HEK293 (cell line): Measurements from ENCODE around the gene SLC35A2.

Experiments
- CTCF ChIA-PET: fragments of 350-600 bp; formaldehyde crosslinking; extraction: SDS; loops from one replicate; lab custom pipeline; 2021; ENCODE audit warnings: antibody characterized with exemption; lab: Yijun Ruan, JAX
- POLR2A ChIA-PET: fragments of 300-600 bp; formaldehyde crosslinking; extraction: SDS; loops from one replicate; lab custom pipeline; 2020; ENCODE audit warnings: antibody characterized with exemption, inconsistent platforms; lab: Yijun Ruan, JAX
- H3K27ac ChIP-seq: fragments of 200-500 bp; sonication (Bioruptor generic); 2 replicates; pipeline ENCODE4 v1.5.1; 2014; ENCODE audit warnings: low read depth, low read length, control low read depth, inconsistent platforms; ENCODE audit errors: extremely low read depth
- H3K36me3 ChIP-seq, 2 experiments: fragments of 200-500 bp in 1 of 2; sonication (Bioruptor generic) in 1 of 2; 1 replicate in 1 of 2; 2 replicates in 1 of 2; pipeline ENCODE4 v1.5.1; 2014 to 2017; ENCODE audit warnings: inconsistent platforms in 2 of 2, low read length in 2 of 2; ENCODE audit not compliant: control insufficient read depth in 2 of 2, insufficient read depth in 1 of 2
- H3K4me1 ChIP-seq: fragments of 200-500 bp; sonication (Bioruptor generic); 2 replicates; pipeline ENCODE4 v1.5.1; 2014; ENCODE audit warnings: mild to moderate bottlenecking, low read length, inconsistent platforms; ENCODE audit not compliant: control insufficient read depth, insufficient read depth
- H3K4me3 ChIP-seq: 2 replicates; pipeline ENCODE4 v1.5.1; 2011; ENCODE audit warnings: low read depth, mild to moderate bottlenecking, control low read depth, low read length, moderate library complexity
- H3K9me3 ChIP-seq: fragments of 200-500 bp; sonication (Bioruptor generic); 2 replicates; pipeline ENCODE4 v1.5.1; 2014; ENCODE audit warnings: low read depth, low read length, inconsistent platforms; ENCODE audit not compliant: control insufficient read depth, insufficient read depth
- BCL11B ChIP-seq: fragments of 450-650 bp; formaldehyde crosslinking; IDR thresholded peaks from 2 replicates; pipeline ENCODE4 v1.5.1; 2016; ENCODE audit warnings: low read depth, missing biosample characterization, missing genetic modification characterization
- GLIS1 ChIP-seq: fragments of 450-650 bp; formaldehyde crosslinking; IDR thresholded peaks from 2 replicates; pipeline ENCODE4 v1.5.1; 2016; ENCODE audit warnings: missing biosample characterization, missing genetic modification characterization
- HOXC10 ChIP-seq: sonication (generic); formaldehyde crosslinking; IDR thresholded peaks from 2 replicates; pipeline ENCODE4 v1.8.1; 2023; ENCODE audit warnings: mild to moderate bottlenecking, missing genetic modification reagents
- KLF10 ChIP-seq: fragments of 450-650 bp; IDR thresholded peaks from 2 replicates; pipeline ENCODE4 v1.5.1; 2018; ENCODE audit warnings: missing biosample characterization, mild to moderate bottlenecking, missing genetic modification characterization
- SP2 ChIP-seq: fragments of 450-650 bp; formaldehyde crosslinking; IDR thresholded peaks from 2 replicates; pipeline ENCODE4 v1.5.1; 2016; ENCODE audit warnings: missing biosample characterization, missing genetic modification characterization
- ZBTB7A ChIP-seq: fragments of 450-650 bp; formaldehyde crosslinking; IDR thresholded peaks from 2 replicates; pipeline ENCODE4 v1.5.1; 2016; ENCODE audit warnings: low read depth, missing biosample characterization, missing genetic modification characterization
- ZFHX2 ChIP-seq: fragments of 450-650 bp; formaldehyde crosslinking; conservative IDR thresholded peaks from 2 replicates; pipeline ENCODE4 v1.5.1; 2016; ENCODE audit warnings: missing biosample characterization, missing genetic modification characterization
- ZIC2 ChIP-seq: fragments of 450-650 bp; formaldehyde crosslinking; IDR thresholded peaks from 2 replicates; pipeline ENCODE4 v1.5.1; 2016; ENCODE audit warnings: missing biosample characterization, missing genetic modification characterization
- ZNF174 ChIP-seq: fragments of 450-650 bp; formaldehyde crosslinking; IDR thresholded peaks from 2 replicates; pipeline ENCODE4 v1.5.0; 2017; ENCODE audit warnings: missing biosample characterization, mild to moderate bottlenecking, missing genetic modification characterization
- ZNF2 ChIP-seq: fragments of 450-650 bp; formaldehyde crosslinking; IDR thresholded peaks from 2 replicates; pipeline ENCODE4 v1.5.1; 2016; ENCODE audit warnings: missing biosample characterization, missing genetic modification characterization
- ZNF311 ChIP-seq: fragments of 450-650 bp; formaldehyde crosslinking; IDR thresholded peaks from 2 replicates; pipeline ENCODE4 v1.5.1; 2017; ENCODE audit warnings: missing biosample characterization, missing genetic modification characterization, borderline replicate concordance
- ZNF366 ChIP-seq: fragments of 450-650 bp; formaldehyde crosslinking; conservative IDR thresholded peaks from 2 replicates; pipeline ENCODE4 v1.5.1; 2016; ENCODE audit warnings: missing biosample characterization, missing genetic modification characterization
- ZNF48 ChIP-seq: fragments of 450-650 bp; formaldehyde crosslinking; IDR thresholded peaks from 2 replicates; pipeline ENCODE4 v1.5.1; 2016; ENCODE audit warnings: missing biosample characterization, missing genetic modification characterization
- ZNF544 ChIP-seq: fragments of 450-650 bp; formaldehyde crosslinking; IDR thresholded peaks from 2 replicates; pipeline ENCODE4 v1.5.0; 2017; ENCODE audit warnings: missing biosample characterization, missing genetic modification characterization
- ZNF600 ChIP-seq: fragments of 450-650 bp; formaldehyde crosslinking; IDR thresholded peaks from 2 replicates; pipeline ENCODE4 v1.5.1; 2016; ENCODE audit warnings: missing biosample characterization, missing genetic modification characterization
- ZNF660 ChIP-seq: fragments of 450-650 bp; IDR thresholded peaks from 2 replicates; pipeline ENCODE4 v1.5.1; 2018; ENCODE audit warnings: missing biosample characterization, mild to moderate bottlenecking, missing genetic modification characterization
- ZNF837 ChIP-seq: fragments of 450-650 bp; formaldehyde crosslinking; IDR thresholded peaks from 2 replicates; pipeline ENCODE4 v1.5.1; 2016; ENCODE audit warnings: missing biosample characterization, missing genetic modification characterization
- ZXDB ChIP-seq: fragments of 450-650 bp; formaldehyde crosslinking; IDR thresholded peaks from 2 replicates; pipeline ENCODE4 v1.5.1; 2016; ENCODE audit warnings: missing biosample characterization, missing genetic modification characterization
- TF ChIP-seq, protein P1 (sequence below): fragments of 450-650 bp; IDR thresholded peaks from 2 replicates; pipeline ENCODE4 v1.5.1; 2018; ENCODE audit warnings: missing biosample characterization, mild to moderate bottlenecking, missing genetic modification characterization
- TF ChIP-seq, protein P2 (sequence below): fragments of 450-650 bp; formaldehyde crosslinking; IDR thresholded peaks from 2 replicates; pipeline ENCODE4 v1.5.1; 2016; ENCODE audit warnings: missing biosample characterization, missing genetic modification characterization
- TF ChIP-seq, protein P3 (sequence below): fragments of 450-650 bp; formaldehyde crosslinking; IDR thresholded peaks from 2 replicates; pipeline ENCODE4 v1.5.1; 2016; ENCODE audit warnings: missing biosample characterization, missing genetic modification characterization
- TF ChIP-seq, protein P4 (sequence below): fragments of 450-650 bp; formaldehyde crosslinking; IDR thresholded peaks from 2 replicates; pipeline ENCODE4 v1.5.1; 2016; ENCODE audit warnings: missing biosample characterization, missing genetic modification characterization
- TF ChIP-seq, protein P5 (sequence below): fragments of 450-650 bp; formaldehyde crosslinking; IDR thresholded peaks from 2 replicates; pipeline ENCODE4 v1.5.1; 2017; ENCODE audit warnings: missing biosample characterization, missing genetic modification characterization
- TF ChIP-seq, protein P6 (sequence below): fragments of 450-650 bp; formaldehyde crosslinking; IDR thresholded peaks from 2 replicates; pipeline ENCODE4 v1.5.1; 2016; ENCODE audit warnings: missing biosample characterization, missing genetic modification characterization

The SLC35A2 gene

DNA sequence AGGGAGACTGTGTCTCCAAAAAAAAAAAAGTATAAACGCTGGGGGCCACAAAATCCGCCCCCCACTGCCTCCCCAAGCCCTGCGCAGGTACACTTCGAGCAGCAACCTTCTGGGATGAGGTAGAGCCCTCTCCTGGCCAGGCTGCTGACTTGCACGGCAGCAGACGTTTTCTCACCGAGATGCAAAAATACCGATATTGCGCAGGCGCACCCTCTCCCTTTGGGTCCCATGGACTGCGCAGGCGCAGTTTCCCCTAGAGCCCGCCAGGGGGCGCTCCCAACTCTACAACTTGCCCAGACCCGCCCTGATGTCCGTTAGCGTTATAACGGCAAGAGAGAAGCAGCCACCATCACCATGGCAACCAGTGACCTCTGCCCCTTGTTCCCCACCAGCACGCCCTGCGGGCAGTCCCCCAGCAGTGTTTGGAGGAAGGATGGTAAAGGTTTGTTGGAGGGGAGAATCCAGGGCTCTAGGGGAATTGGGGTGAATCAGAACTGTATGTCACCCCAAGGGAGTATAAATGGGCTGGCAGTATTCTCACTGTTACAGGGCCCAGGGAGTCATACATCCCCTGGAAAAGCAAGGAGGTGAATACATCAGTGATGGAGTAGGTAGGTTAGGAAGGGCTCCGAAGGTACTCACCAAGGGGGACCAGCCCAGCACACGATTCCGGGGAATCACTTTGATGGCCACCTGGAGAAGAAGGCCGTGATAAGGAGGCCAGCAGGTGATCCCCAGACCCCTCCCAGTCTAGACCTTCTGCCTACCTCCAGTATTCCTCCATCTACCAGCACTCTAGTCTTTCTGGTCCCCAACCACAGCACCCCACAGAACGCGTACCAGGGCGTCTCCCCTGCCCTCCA, 5.9 kb upstream of the SLC35A2 start:
- POLR2A ChIA-PET = no interaction called here
- H3K4me3 ChIP-seq = peak overlapping the region; percentile 60
- 0 out of 2 replicates have a peak, but pooled peaks cover 3% of the 10 kb centered on the region for H3K4me1 ChIP-seq
- no peaks in the 10 kb centered on the region for H3K9me3 ChIP-seq
- CTCF ChIA-PET = interaction anchor here (0.6 to 1.3 kb wide), 6 partner anchors 16 to 242 kb away, joined by 3 to 5 read pairs (median 3); partner anchors contain the start of gene HDAC6
- peaks cover 0 to 46% of the 10 kb centered on the region in 2 experiments; a peak in 2 of 3 replicates for H3K36me3 ChIP-seq
- no peak overlapping the region for H3K27ac ChIP-seq
- peak; percentile 96 for TF ChIP-seq ZNF2 (tag by site-specific recombination)
- peak; percentile 58; the same call in 1 of the 2 replicates for TF ChIP-seq ZNF660
- TF ChIP-seq BCL11B (tag by site-specific recombination) = peak; percentile 78
- TF ChIP-seq, protein P1, sequence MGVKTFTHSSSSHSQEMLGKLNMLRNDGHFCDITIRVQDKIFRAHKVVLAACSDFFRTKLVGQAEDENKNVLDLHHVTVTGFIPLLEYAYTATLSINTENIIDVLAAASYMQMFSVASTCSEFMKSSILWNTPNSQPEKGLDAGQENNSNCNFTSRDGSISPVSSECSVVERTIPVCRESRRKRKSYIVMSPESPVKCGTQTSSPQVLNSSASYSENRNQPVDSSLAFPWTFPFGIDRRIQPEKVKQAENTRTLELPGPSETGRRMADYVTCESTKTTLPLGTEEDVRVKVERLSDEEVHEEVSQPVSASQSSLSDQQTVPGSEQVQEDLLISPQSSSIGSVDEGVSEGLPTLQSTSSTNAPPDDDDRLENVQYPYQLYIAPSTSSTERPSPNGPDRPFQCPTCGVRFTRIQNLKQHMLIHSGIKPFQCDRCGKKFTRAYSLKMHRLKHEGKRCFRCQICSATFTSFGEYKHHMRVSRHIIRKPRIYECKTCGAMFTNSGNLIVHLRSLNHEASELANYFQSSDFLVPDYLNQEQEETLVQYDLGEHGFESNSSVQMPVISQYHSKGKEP (tag by site-specific recombination) = no peak
- TF ChIP-seq, protein P2, sequence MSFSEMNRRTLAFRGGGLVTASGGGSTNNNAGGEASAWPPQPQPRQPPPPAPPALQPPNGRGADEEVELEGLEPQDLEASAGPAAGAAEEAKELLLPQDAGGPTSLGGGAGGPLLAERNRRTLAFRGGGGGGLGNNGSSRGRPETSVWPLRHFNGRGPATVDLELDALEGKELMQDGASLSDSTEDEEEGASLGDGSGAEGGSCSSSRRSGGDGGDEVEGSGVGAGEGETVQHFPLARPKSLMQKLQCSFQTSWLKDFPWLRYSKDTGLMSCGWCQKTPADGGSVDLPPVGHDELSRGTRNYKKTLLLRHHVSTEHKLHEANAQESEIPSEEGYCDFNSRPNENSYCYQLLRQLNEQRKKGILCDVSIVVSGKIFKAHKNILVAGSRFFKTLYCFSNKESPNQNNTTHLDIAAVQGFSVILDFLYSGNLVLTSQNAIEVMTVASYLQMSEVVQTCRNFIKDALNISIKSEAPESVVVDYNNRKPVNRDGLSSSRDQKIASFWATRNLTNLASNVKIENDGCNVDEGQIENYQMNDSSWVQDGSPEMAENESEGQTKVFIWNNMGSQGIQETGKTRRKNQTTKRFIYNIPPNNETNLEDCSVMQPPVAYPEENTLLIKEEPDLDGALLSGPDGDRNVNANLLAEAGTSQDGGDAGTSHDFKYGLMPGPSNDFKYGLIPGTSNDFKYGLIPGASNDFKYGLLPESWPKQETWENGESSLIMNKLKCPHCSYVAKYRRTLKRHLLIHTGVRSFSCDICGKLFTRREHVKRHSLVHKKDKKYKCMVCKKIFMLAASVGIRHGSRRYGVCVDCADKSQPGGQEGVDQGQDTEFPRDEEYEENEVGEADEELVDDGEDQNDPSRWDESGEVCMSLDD (tag by site-specific recombination) = peak; percentile 71; the same call in 1 of the 2 replicates
- TF ChIP-seq ZNF837 (tag by site-specific recombination) = no peak
- no peak for TF ChIP-seq HOXC10 (CRISPR knock-in tag)
- TF ChIP-seq ZFHX2 (tag by site-specific recombination) = no peak
- peak; percentile 69 for TF ChIP-seq GLIS1 (tag by site-specific recombination)
- no peak for TF ChIP-seq ZNF311
- no peak for TF ChIP-seq ZNF544
- no peak for TF ChIP-seq ZNF174
- TF ChIP-seq ZXDB = no peak
- TF ChIP-seq SP2 (tag by site-specific recombination) = peak; percentile 14; the same call in 1 of the 2 replicates
- peak; percentile 29 for TF ChIP-seq ZIC2 (tag by site-specific recombination)
- no peak; the same call in 1 of the 2 replicates for TF ChIP-seq KLF10 (tag by site-specific recombination)
- TF ChIP-seq ZNF48 = no peak
- TF ChIP-seq, protein P3, sequence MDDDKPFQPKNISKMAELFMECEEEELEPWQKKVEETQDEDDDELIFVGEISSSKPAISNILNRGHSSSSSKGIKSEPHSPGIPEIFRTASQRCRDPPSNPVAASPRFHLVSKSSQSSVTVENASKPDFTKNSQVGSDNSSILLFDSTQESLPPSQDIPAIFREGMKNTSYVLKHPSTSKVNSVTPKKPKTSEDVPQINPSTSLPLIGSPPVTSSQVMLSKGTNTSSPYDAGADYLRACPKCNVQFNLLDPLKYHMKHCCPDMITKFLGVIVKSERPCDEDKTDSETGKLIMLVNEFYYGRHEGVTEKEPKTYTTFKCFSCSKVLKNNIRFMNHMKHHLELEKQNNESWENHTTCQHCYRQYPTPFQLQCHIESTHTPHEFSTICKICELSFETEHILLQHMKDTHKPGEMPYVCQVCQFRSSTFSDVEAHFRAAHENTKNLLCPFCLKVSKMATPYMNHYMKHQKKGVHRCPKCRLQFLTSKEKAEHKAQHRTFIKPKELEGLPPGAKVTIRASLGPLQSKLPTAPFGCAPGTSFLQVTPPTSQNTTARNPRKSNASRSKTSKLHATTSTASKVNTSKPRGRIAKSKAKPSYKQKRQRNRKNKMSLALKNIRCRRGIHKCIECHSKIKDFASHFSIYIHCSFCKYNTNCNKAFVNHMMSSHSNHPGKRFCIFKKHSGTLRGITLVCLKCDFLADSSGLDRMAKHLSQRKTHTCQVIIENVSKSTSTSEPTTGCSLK (tag by site-specific recombination) = no peak
- TF ChIP-seq, protein P4, sequence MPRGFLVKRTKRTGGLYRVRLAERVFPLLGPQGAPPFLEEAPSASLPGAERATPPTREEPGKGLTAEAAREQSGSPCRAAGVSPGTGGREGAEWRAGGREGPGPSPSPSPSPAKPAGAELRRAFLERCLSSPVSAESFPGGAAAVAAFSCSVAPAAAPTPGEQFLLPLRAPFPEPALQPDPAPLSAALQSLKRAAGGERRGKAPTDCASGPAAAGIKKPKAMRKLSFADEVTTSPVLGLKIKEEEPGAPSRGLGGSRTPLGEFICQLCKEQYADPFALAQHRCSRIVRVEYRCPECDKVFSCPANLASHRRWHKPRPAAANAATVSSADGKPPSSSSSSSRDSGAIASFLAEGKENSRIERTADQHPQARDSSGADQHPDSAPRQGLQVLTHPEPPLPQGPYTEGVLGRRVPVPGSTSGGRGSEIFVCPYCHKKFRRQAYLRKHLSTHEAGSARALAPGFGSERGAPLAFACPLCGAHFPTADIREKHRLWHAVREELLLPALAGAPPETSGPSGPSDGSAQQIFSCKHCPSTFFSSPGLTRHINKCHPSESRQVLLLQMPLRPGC (tag by site-specific recombination) = no peak
- TF ChIP-seq ZBTB7A (tag by site-specific recombination) = no peak
- 0 out of 2 replicates have a peak, but pooled peaks have one; percentile 9 for TF ChIP-seq ZNF366 (tag by site-specific recombination)
- TF ChIP-seq, protein P5, sequence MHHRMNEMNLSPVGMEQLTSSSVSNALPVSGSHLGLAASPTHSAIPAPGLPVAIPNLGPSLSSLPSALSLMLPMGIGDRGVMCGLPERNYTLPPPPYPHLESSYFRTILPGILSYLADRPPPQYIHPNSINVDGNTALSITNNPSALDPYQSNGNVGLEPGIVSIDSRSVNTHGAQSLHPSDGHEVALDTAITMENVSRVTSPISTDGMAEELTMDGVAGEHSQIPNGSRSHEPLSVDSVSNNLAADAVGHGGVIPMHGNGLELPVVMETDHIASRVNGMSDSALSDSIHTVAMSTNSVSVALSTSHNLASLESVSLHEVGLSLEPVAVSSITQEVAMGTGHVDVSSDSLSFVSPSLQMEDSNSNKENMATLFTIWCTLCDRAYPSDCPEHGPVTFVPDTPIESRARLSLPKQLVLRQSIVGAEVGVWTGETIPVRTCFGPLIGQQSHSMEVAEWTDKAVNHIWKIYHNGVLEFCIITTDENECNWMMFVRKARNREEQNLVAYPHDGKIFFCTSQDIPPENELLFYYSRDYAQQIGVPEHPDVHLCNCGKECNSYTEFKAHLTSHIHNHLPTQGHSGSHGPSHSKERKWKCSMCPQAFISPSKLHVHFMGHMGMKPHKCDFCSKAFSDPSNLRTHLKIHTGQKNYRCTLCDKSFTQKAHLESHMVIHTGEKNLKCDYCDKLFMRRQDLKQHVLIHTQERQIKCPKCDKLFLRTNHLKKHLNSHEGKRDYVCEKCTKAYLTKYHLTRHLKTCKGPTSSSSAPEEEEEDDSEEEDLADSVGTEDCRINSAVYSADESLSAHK (tag by site-specific recombination) = no peak
- TF ChIP-seq, protein P6, sequence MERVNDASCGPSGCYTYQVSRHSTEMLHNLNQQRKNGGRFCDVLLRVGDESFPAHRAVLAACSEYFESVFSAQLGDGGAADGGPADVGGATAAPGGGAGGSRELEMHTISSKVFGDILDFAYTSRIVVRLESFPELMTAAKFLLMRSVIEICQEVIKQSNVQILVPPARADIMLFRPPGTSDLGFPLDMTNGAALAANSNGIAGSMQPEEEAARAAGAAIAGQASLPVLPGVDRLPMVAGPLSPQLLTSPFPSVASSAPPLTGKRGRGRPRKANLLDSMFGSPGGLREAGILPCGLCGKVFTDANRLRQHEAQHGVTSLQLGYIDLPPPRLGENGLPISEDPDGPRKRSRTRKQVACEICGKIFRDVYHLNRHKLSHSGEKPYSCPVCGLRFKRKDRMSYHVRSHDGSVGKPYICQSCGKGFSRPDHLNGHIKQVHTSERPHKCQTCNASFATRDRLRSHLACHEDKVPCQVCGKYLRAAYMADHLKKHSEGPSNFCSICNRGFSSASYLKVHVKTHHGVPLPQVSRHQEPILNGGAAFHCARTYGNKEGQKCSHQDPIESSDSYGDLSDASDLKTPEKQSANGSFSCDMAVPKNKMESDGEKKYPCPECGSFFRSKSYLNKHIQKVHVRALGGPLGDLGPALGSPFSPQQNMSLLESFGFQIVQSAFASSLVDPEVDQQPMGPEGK (tag by site-specific recombination) = peak; percentile 95
- TF ChIP-seq ZNF600 (tag by site-specific recombination) = peak; percentile 44; the same call in 1 of the 2 replicates
